GM23338 (cell line): ENCODE data around the gene LSM3. TPM values are rescaled to one million over a fixed set of nuclear protein-coding genes. Genes with fewer than 3 reads are reported as not detected.

Experiments used
- ATAC-seq: fragments of 200-7000 bp; cut with Tn5 transposase; 3 replicates; pipeline ENCODE4 v1.9.1; 2020
- DNase-seq: peaks from one replicate; pipeline ENCODE4 v3.0.0-alpha.2; 2015; ENCODE audit warnings: low spot score
- H2AFZ ChIP-seq: fragments of 200-600 bp; sonication (generic); 2 replicates; pipeline ENCODE4 v1.8.0; 2016; ENCODE audit warnings: antibody characterized with exemption, mild to moderate bottlenecking, moderate library complexity
- H3F3A ChIP-seq: fragments of 200-600 bp; sonication (generic); replicated peaks from 2 replicates; pipeline ENCODE4 v1.8.0; 2017; ENCODE audit warnings: antibody characterized with exemption, mixed run types, low read depth
- H3K27ac ChIP-seq: fragments of 200-600 bp; sonication (generic); 2 replicates; pipeline ENCODE4 v1.6.1; 2016; ENCODE audit warnings: low read depth
- H3K27me3 ChIP-seq: fragments of 200-600 bp; sonication (generic); 2 replicates; pipeline ENCODE4 v1.8.0; 2016; ENCODE audit warnings: mild to moderate bottlenecking, mixed run types, moderate library complexity; ENCODE audit not compliant: insufficient read depth
- H3K36me3 ChIP-seq: fragments of 200-600 bp; sonication (generic); 2 replicates; pipeline ENCODE4 v1.8.0; 2016; ENCODE audit warnings: mild to moderate bottlenecking; ENCODE audit not compliant: insufficient read depth
- H3K4me1 ChIP-seq: fragments of 200-600 bp; sonication (generic); 2 replicates; pipeline ENCODE4 v1.8.0; 2016; ENCODE audit warnings: mild to moderate bottlenecking, moderate library complexity; ENCODE audit not compliant: insufficient read depth
- H3K4me2 ChIP-seq: fragments of 200-600 bp; sonication (generic); 2 replicates; pipeline ENCODE4 v1.7.1; 2017; ENCODE audit warnings: mixed run types
- H3K4me3 ChIP-seq: fragments of 200-600 bp; sonication (generic); 2 replicates; pipeline ENCODE4 v1.6.1; 2016; ENCODE audit warnings: mixed run types
- H3K79me2 ChIP-seq: fragments of 200-600 bp; sonication (generic); replicated peaks from 2 replicates; pipeline ENCODE4 v1.8.0; 2017; ENCODE audit warnings: mild to moderate bottlenecking; ENCODE audit not compliant: insufficient read depth
- H3K9me2 ChIP-seq: fragments of 200-600 bp; sonication (generic); 2 replicates; pipeline ENCODE4 v1.8.0; 2017; ENCODE audit not compliant: insufficient read depth
- H4K20me1 ChIP-seq: fragments of 200-600 bp; sonication (generic); replicated peaks from 2 replicates; pipeline ENCODE4 v1.8.0; 2017; ENCODE audit warnings: mild to moderate bottlenecking; ENCODE audit not compliant: insufficient read depth
- H3K27ac Mint-ChIP-seq: 2 replicates; pipeline ENCODE4 v1.8.0; 2020; ENCODE audit warnings: inconsistent platforms, mild to moderate bottlenecking, moderate library complexity, mixed read lengths
- H3K27me3 Mint-ChIP-seq: 3 replicates; pipeline ENCODE4 v1.8.0; 2022; ENCODE audit warnings: low read depth, mild to moderate bottlenecking, moderate library complexity, mixed read lengths, inconsistent platforms; ENCODE audit not compliant: insufficient read depth, poor library complexity
- H3K36me3 Mint-ChIP-seq: 3 replicates; pipeline ENCODE4 v1.8.0; 2021; ENCODE audit warnings: low read depth, mild to moderate bottlenecking, inconsistent platforms, moderate library complexity, mixed read lengths
- H3K4me1 Mint-ChIP-seq: 3 replicates; pipeline ENCODE4 v1.8.0; 2020; ENCODE audit warnings: mild to moderate bottlenecking, inconsistent platforms, mixed read lengths
- H3K4me3 Mint-ChIP-seq: 3 replicates; pipeline ENCODE4 v1.8.0; 2021; ENCODE audit warnings: moderate library complexity, mild to moderate bottlenecking, inconsistent platforms, mixed read lengths
- H3K9me3 Mint-ChIP-seq: 3 replicates; pipeline ENCODE4 v1.8.0; 2020; ENCODE audit warnings: moderate library complexity, mild to moderate bottlenecking, inconsistent platforms, mixed read lengths
- CREB1 ChIP-seq: fragments of 250-450 bp; sonication (Bioruptor Pico); IDR thresholded peaks from 2 replicates; pipeline ENCODE4 v1.5.0; 2020; ENCODE audit warnings: low read depth, mild to moderate bottlenecking, moderate library complexity
- EZH2 ChIP-seq: fragments of 200-600 bp; sonication (generic); IDR thresholded peaks from one replicate; pipeline ENCODE4 v1.8.0; 2017; ENCODE audit warnings: antibody characterized with exemption, mild to moderate bottlenecking, low read depth; ENCODE audit not compliant: unreplicated experiment
- EZH2phosphoT487 ChIP-seq: fragments of 200-600 bp; sonication (generic); IDR thresholded peaks from one replicate; pipeline ENCODE4 v1.8.1; 2018; ENCODE audit warnings: antibody characterized with exemption; ENCODE audit not compliant: unreplicated experiment
- JUNB ChIP-seq: IDR thresholded peaks from one replicate; pipeline ENCODE4 v1.6.1; 2016; ENCODE audit warnings: antibody characterized with exemption; ENCODE audit not compliant: unreplicated experiment
- NANOG ChIP-seq: IDR thresholded peaks from 2 replicates; pipeline ENCODE4 v1.6.1; 2016; ENCODE audit warnings: antibody characterized with exemption, borderline replicate concordance
- POLR2AphosphoS5 ChIP-seq: IDR thresholded peaks from 2 replicates; pipeline ENCODE4 v1.6.1; 2016; ENCODE audit warnings: antibody characterized with exemption, low read depth
- STAT1 ChIP-seq: IDR thresholded peaks from one replicate; pipeline ENCODE4 v1.6.1; 2016; ENCODE audit warnings: antibody characterized with exemption; ENCODE audit not compliant: unreplicated experiment
- ZNF331 ChIP-seq: fragments of 250-450 bp; sonication (Bioruptor Pico); IDR thresholded peaks from 2 replicates; pipeline ENCODE4 v1.5.0; 2020; ENCODE audit warnings: low read depth, mild to moderate bottlenecking, moderate library complexity
- polyA plus RNA-seq: library from polyadenylated mRNA; unstranded; fragments of >200 nt; fragmentation: Nextera tagmentation; extraction: Ambion mirVana; gene quantifications from 2 replicates; pipeline ENCODE4 v1.2.1, GENCODE V29; 2016
- total RNA-seq: library from RNA; depleted of rRNA; stranded (reverse); fragments of >200 nt; shearing (Covaris generic); gene quantifications from 2 replicates; pipeline ENCODE4 v1.2.3, GENCODE V29; 2014
- TF ChIP-seq, protein P1 (sequence below): fragments of 250-450 bp; sonication (Bioruptor Pico); IDR thresholded peaks from 2 replicates; pipeline ENCODE4 v1.5.0; 2020; ENCODE audit warnings: mild to moderate bottlenecking, moderate library complexity
- TF ChIP-seq, protein P2 (sequence below), 2 experiments: fragments of 200-600 bp in 1 of 2; sonication (generic) in 1 of 2; conservative IDR thresholded peaks; 2 replicates each; pipeline versions ENCODE4 v1.5.1 to v1.6.1; 2016 to 2017; ENCODE audit warnings: antibody characterized with exemption in 2 of 2, low read depth in 2 of 2, mild to moderate bottlenecking in 2 of 2, moderate library complexity in 1 of 2
- TF ChIP-seq, protein P3 (sequence below): IDR thresholded peaks from 2 replicates; pipeline ENCODE4 v1.6.1; 2016; ENCODE audit warnings: antibody characterized with exemption

The LSM3 gene
- total and polyA plus RNA-seq, 2 experiments from 2014 or later = 20.1 to 71.5 TPM

DNA sequence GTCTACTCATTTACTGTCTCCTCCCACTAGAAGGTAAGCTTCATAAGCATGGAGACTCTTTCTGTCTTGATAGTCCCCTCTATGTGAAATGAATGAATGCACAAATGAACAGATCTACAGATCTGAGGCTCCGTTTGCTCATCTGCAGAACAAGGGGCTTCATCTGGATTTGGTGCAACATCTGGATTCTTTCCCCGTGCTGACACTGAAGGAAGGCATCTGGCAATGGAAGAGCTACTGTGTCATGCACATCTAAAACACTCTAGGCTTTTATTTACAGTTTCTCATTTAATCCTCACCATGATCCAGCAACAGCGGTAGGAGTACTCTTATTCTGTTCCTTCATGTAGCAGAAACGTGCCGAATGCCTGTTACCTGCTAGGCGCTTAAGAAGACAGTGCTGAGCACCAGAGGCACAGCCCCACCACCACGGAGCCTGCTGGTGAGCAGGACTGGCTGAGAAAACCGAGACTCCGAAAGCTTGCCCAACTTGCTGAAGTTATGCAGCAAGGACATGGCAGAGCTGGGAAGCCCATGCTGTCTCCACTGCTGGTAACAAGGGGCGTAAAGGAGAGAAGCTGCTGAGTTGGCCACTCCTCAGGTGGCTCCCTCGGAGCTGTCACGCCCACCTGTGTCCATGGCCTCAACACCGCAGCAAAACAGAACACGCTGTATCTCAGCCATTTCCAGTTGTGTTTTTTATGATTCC lies 31.1 kb downstream of the LSM3 start:
- Histone ChIP-seq H3K4me2 (no peak overlapping the region), H3K27ac (no peak overlapping the region), H2AFZ (no peak overlapping the region), H3K4me1 (no peaks in the 10 kb centered on the region; the same call in 1 of the 2 replicates), H3K9me2 (no peaks in the 10 kb centered on the region), H4K20me1 (no peaks in the 10 kb centered on the region), H3F3A (no peaks in the 10 kb centered on the region), H3K27me3 (no peaks in the 10 kb centered on the region), H3K4me3 (no peak overlapping the region), H3K79me2 (no peaks in the 10 kb centered on the region), H3K36me3 (no peaks in the 10 kb centered on the region)
- DNase-seq = no peak
- no peaks in the 10 kb centered on the region for H3K36me3 Mint-ChIP-seq
- H3K27me3 Mint-ChIP-seq = no peaks in the 10 kb centered on the region
- H3K4me3 Mint-ChIP-seq = no peak overlapping the region
- H3K4me1 Mint-ChIP-seq = peaks cover 3% of the 10 kb centered on the region; the same call in 1 of the 3 replicates
- no peak overlapping the region for H3K27ac Mint-ChIP-seq
- no peak for TF ChIP-seq JUNB
- TF ChIP-seq, protein P1, sequence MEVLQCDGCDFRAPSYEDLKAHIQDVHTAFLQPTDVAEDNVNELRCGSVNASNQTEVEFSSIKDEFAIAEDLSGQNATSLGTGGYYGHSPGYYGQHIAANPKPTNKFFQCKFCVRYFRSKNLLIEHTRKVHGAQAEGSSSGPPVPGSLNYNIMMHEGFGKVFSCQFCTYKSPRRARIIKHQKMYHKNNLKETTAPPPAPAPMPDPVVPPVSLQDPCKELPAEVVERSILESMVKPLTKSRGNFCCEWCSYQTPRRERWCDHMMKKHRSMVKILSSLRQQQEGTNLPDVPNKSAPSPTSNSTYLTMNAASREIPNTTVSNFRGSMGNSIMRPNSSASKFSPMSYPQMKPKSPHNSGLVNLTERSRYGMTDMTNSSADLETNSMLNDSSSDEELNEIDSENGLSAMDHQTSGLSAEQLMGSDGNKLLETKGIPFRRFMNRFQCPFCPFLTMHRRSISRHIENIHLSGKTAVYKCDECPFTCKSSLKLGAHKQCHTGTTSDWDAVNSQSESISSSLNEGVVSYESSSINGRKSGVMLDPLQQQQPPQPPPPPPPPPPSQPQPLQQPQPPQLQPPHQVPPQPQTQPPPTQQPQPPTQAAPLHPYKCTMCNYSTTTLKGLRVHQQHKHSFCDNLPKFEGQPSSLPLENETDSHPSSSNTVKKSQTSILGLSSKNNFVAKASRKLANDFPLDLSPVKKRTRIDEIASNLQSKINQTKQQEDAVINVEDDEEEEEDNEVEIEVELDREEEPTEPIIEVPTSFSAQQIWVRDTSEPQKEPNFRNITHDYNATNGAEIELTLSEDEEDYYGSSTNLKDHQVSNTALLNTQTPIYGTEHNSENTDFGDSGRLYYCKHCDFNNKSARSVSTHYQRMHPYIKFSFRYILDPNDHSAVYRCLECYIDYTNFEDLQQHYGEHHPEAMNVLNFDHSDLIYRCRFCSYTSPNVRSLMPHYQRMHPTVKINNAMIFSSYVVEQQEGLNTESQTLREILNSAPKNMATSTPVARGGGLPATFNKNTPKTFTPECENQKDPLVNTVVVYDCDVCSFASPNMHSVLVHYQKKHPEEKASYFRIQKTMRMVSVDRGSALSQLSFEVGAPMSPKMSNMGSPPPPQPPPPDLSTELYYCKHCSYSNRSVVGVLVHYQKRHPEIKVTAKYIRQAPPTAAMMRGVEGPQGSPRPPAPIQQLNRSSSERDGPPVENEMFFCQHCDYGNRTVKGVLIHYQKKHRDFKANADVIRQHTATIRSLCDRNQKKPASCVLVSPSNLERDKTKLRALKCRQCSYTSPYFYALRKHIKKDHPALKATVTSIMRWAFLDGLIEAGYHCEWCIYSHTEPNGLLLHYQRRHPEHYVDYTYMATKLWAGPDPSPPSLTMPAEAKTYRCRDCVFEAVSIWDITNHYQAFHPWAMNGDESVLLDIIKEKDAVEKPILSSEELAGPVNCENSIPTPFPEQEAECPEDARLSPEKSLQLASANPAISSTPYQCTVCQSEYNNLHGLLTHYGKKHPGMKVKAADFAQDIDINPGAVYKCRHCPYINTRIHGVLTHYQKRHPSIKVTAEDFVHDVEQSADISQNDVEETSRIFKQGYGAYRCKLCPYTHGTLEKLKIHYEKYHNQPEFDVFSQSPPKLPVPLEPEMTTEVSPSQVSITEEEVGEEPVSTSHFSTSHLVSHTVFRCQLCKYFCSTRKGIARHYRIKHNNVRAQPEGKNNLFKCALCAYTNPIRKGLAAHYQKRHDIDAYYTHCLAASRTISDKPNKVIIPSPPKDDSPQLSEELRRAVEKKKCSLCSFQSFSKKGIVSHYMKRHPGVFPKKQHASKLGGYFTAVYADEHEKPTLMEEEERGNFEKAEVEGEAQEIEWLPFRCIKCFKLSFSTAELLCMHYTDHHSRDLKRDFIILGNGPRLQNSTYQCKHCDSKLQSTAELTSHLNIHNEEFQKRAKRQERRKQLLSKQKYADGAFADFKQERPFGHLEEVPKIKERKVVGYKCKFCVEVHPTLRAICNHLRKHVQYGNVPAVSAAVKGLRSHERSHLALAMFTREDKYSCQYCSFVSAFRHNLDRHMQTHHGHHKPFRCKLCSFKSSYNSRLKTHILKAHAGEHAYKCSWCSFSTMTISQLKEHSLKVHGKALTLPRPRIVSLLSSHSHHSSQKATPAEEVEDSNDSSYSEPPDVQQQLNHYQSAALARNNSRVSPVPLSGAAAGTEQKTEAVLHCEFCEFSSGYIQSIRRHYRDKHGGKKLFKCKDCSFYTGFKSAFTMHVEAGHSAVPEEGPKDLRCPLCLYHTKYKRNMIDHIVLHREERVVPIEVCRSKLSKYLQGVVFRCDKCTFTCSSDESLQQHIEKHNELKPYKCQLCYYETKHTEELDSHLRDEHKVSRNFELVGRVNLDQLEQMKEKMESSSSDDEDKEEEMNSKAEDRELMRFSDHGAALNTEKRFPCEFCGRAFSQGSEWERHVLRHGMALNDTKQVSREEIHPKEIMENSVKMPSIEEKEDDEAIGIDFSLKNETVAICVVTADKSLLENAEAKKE = no peak
- TF ChIP-seq STAT1 = no peak
- no peak for TF ChIP-seq EZH2
- TF ChIP-seq, protein P2, sequence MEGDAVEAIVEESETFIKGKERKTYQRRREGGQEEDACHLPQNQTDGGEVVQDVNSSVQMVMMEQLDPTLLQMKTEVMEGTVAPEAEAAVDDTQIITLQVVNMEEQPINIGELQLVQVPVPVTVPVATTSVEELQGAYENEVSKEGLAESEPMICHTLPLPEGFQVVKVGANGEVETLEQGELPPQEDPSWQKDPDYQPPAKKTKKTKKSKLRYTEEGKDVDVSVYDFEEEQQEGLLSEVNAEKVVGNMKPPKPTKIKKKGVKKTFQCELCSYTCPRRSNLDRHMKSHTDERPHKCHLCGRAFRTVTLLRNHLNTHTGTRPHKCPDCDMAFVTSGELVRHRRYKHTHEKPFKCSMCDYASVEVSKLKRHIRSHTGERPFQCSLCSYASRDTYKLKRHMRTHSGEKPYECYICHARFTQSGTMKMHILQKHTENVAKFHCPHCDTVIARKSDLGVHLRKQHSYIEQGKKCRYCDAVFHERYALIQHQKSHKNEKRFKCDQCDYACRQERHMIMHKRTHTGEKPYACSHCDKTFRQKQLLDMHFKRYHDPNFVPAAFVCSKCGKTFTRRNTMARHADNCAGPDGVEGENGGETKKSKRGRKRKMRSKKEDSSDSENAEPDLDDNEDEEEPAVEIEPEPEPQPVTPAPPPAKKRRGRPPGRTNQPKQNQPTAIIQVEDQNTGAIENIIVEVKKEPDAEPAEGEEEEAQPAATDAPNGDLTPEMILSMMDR (conservative IDR thresholded peaks at IDR 0.05; ENCODE audit: low read depth in 2 of 2) = no peak
- TF ChIP-seq ZNF331 (CRISPR knock-in tag) = no peak
- TF ChIP-seq EZH2phosphoT487 = no peak
- TF ChIP-seq NANOG = no peak
- no peak for TF ChIP-seq CREB1 (CRISPR knock-in tag)
- TF ChIP-seq POLR2AphosphoS5 = no peak
- TF ChIP-seq, protein P3, sequence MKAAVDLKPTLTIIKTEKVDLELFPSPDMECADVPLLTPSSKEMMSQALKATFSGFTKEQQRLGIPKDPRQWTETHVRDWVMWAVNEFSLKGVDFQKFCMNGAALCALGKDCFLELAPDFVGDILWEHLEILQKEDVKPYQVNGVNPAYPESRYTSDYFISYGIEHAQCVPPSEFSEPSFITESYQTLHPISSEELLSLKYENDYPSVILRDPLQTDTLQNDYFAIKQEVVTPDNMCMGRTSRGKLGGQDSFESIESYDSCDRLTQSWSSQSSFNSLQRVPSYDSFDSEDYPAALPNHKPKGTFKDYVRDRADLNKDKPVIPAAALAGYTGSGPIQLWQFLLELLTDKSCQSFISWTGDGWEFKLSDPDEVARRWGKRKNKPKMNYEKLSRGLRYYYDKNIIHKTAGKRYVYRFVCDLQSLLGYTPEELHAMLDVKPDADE = no peak
- no peaks in the 10 kb centered on the region for H3K9me3 Mint-ChIP-seq
- ATAC-seq = peak; percentile 53
